Stimulated activated naive B cell treated with anti-CD40 and anti-IgM and Interleukin-4, amounts not matched to agents 10 μg/mL and 1 μg/mL and 100 μg/mL, for 72 hours (primary cell): ENCODE data around the gene PLEKHA7.
"Not testable (repeated sequence)": the region's sequence is repeated elsewhere in the genome, so short reads cannot be mapped to it uniquely, and the experiment has no call there.

Experiments used
- ATAC-seq, 2 donors: fragments of 150-1000 bp; cut with Tn5 transposase; replicated peaks; 2 replicates each; pipeline ENCODE4 v1.10.0; 2021; ENCODE audit warnings: moderate library complexity in 1 of 2
- DNase-seq: peaks from one replicate; pipeline ENCODE4 v3.0.0; 2021
- H3K27ac Mint-ChIP-seq: one replicate; pipeline ENCODE4 v1.8.0; 2022; ENCODE audit warnings: mild to moderate bottlenecking, mixed read lengths
- H3K27me3 Mint-ChIP-seq, 2 donors: one replicate each; pipeline ENCODE4 v1.8.0; 2022; ENCODE audit warnings: mixed read lengths in 2 of 2
- H3K36me3 Mint-ChIP-seq, 2 donors: one replicate each; pipeline ENCODE4 v1.8.0; 2022; ENCODE audit warnings: mixed read lengths in 2 of 2, mild to moderate bottlenecking in 1 of 2
- H3K4me1 Mint-ChIP-seq, 2 donors: one replicate each; pipeline ENCODE4 v1.8.0; 2022; ENCODE audit warnings: mixed read lengths in 2 of 2, mild to moderate bottlenecking in 1 of 2
- H3K4me3 Mint-ChIP-seq, 2 donors: one replicate each; pipeline ENCODE4 v1.8.0; 2022; ENCODE audit warnings: mild to moderate bottlenecking in 2 of 2, mixed read lengths in 2 of 2, moderate library complexity in 1 of 2
- H3K9me3 Mint-ChIP-seq, 2 donors: one replicate each; pipeline ENCODE4 v1.8.0; 2022; ENCODE audit warnings: mixed read lengths in 2 of 2, mild to moderate bottlenecking in 1 of 2

Gene PLEKHA7

DNA sequence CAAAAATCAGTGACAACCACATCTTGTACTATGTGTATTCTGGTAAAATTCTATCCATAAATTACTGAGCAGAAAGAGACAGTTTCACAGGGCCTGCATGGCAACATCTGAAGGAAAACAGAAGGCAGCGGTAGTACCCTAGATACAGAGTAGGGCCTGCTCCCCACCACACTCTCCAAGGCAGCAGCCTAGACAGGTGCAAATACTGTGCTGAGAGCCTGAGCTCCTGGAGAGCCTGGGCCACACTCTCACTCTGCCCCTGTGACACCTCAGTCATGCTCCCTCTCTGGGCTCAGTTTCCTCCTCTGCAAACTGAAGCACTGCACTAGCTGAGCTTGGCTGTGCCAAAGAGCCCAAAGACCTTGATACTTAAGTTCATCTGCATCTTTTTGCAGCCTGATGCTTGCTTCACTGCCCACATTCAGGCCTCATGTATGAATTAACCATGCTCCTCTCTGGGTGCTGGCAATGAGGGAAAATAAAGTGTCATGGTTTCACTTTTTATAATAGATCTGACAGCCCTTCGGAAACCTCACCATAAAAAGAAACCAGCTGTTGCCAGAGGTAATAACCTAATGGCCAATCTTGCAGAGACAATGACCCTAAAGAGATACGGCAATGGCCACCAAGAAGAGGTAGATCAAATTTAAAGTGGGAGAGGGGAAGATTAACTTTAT lies 104.7 kb downstream of the PLEKHA7 start:
- peak overlapping the region in 1 of 2 donors; percentile 40 for H3K4me3 Mint-ChIP-seq
- H3K9me3 Mint-ChIP-seq: no peaks in the 10 kb centered on the region
- DNase-seq (no peak), ATAC-seq (peak; percentile 69 to 72)
- H3K4me1 Mint-ChIP-seq: peaks cover 25 to 49% of the 10 kb centered on the region in 2 donors
- no peaks in the 10 kb centered on the region for H3K27me3 Mint-ChIP-seq
- peaks cover 24 to 28% of the 10 kb centered on the region in 2 donors for H3K36me3 Mint-ChIP-seq
- H3K27ac Mint-ChIP-seq: peak overlapping the region; percentile 75

DNA sequence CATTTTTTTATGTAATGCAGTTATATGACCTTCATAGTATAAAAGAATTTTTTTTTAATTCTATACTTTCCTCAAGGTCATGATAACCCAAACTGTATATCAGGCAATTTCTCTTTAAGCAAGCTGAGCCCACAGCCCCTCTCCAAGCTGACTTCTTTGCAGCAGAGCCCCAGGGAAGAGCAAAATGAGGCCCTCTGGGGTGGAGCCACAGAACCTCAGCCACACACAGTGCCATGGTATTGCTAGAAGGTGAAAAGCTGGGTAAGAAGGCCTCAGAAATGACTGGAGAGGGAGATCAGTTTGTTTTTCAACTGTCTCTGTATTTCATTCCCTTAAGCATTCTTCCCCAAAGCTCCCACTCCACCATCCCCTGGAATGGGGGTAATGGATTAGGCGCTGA lies 108.8 kb downstream of the PLEKHA7 start:
- ATAC-seq (no peak), DNase-seq (no peak)
- no peak overlapping the region for H3K4me3 Mint-ChIP-seq
- peak overlapping the region; percentile 61 for H3K27ac Mint-ChIP-seq
- H3K27me3 Mint-ChIP-seq: no peaks in the 10 kb centered on the region
- peaks cover 27 to 30% of the 10 kb centered on the region in 2 donors for H3K36me3 Mint-ChIP-seq
- peaks cover 4% of the 10 kb centered on the region in 2 donors for H3K9me3 Mint-ChIP-seq
- peaks cover 38 to 56% of the 10 kb centered on the region in 2 donors for H3K4me1 Mint-ChIP-seq

DNA sequence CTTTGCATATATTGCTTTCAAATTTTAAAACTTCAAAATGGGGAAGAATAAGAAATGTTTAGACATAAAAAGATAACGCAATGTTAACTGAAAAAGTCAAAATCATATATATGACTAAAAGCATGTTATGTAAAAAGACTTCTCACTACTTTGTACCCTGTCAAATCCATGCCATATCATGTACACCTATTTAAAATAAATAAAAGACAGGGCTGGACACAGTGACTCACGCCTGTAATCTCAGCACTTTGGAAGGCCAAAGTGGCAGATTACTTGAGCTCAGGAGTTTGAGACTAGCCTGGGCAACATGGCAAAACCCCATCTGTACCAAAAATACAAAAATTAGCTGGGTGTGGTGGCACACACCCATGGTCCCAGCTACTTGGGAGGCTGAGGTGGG lies 109.5 kb downstream of the PLEKHA7 start:
- not testable (repeated sequence) for H3K9me3 Mint-ChIP-seq, H3K27ac Mint-ChIP-seq, H3K27me3 Mint-ChIP-seq, DNase-seq, ATAC-seq, H3K4me3 Mint-ChIP-seq
- peaks cover 41 to 56% of the 10 kb centered on the region in 2 donors for H3K4me1 Mint-ChIP-seq
- H3K36me3 Mint-ChIP-seq: peaks cover 27 to 30% of the 10 kb centered on the region in 2 donors

- H3K4me3 Mint-ChIP-seq: peak overlapping the region; percentile 59 to 76
- peaks cover 40 to 64% of the 10 kb centered on the region in 2 donors for H3K4me1 Mint-ChIP-seq
- DNase-seq (peak; percentile 39), ATAC-seq (peak; percentile 84 to 86)
- H3K27me3 Mint-ChIP-seq: no peaks in the 10 kb centered on the region
- peaks cover 25 to 34% of the 10 kb centered on the region in 2 donors for H3K36me3 Mint-ChIP-seq
- peaks cover 4% of the 10 kb centered on the region in 2 donors for H3K9me3 Mint-ChIP-seq
- H3K27ac Mint-ChIP-seq: peak overlapping the region; percentile 96
Observed at GRCh38 chr11:16902781-16903378, 111.3 kb downstream of the PLEKHA7 start.

GRCh38 chr11:16902182-16902581 lies 112.0 kb downstream of the PLEKHA7 start:
- Mint-ChIP-seq H3K36me3 (peaks cover 25 to 37% of the 10 kb centered on the region in 2 donors), H3K27ac (peak overlapping the region; percentile 96), H3K9me3 (peaks cover 4% of the 10 kb centered on the region in 2 donors), H3K4me1 (peaks cover 44 to 71% of the 10 kb centered on the region in 2 donors), H3K4me3 (peak overlapping the region; percentile 59 to 76), H3K27me3 (no peaks in the 10 kb centered on the region)
- ATAC-seq: peak; percentile 85 to 86
- peak; percentile 65 for DNase-seq

DNA sequence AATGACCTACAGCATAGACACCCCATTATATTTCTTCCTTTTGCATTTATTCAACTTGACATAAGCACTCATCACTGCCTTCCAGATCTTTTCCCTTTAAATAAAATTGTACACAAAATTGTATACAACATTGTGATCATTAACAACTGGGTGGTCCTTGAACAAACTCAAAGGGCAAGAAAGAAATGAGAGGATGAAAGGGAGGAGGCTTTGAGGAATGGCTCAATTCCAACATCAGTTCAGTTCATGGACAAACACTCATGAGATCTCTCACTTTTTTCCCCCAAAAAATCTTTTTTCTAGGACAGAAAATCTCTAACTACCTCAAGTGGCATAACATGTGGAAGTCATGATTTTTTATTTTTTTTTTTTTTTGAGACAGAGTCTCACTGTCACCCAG lies 113.7 kb downstream of the PLEKHA7 start:
- Mint-ChIP-seq H3K36me3 (peaks cover 19 to 37% of the 10 kb centered on the region in 2 donors), H3K27me3 (no peaks in the 10 kb centered on the region), H3K4me1 (peaks cover 49 to 82% of the 10 kb centered on the region in 2 donors), H3K4me3 (no peak overlapping the region), H3K9me3 (peaks cover 4% of the 10 kb centered on the region in 2 donors), H3K27ac (peak overlapping the region; percentile 80)
- DNase-seq: no peak
- no peak for ATAC-seq

GRCh38 chr11:16899708-16900303 lies 114.4 kb downstream of the PLEKHA7 start:
- no peak for DNase-seq
- peaks cover 4% of the 10 kb centered on the region in 2 donors for H3K9me3 Mint-ChIP-seq
- H3K36me3 Mint-ChIP-seq: peaks cover 22 to 37% of the 10 kb centered on the region in 2 donors
- no peak overlapping the region for H3K4me3 Mint-ChIP-seq
- peak overlapping the region; percentile 80 for H3K27ac Mint-ChIP-seq
- peaks cover 54 to 86% of the 10 kb centered on the region in 2 donors for H3K4me1 Mint-ChIP-seq
- ATAC-seq: no peak
- H3K27me3 Mint-ChIP-seq: no peaks in the 10 kb centered on the region

GRCh38 chr11:16898274-16898985 lies 115.8 kb downstream of the PLEKHA7 start:
- Mint-ChIP-seq H3K27ac (peak overlapping the region; percentile 56), H3K4me3 (no peak overlapping the region), H3K9me3 (peaks cover 2 to 4% of the 10 kb centered on the region in 2 donors), H3K4me1 (peaks cover 47 to 85% of the 10 kb centered on the region in 2 donors), H3K27me3 (no peaks in the 10 kb centered on the region), H3K36me3 (peaks cover 19 to 36% of the 10 kb centered on the region in 2 donors)
- no peak for ATAC-seq
- DNase-seq: no peak

DNA sequence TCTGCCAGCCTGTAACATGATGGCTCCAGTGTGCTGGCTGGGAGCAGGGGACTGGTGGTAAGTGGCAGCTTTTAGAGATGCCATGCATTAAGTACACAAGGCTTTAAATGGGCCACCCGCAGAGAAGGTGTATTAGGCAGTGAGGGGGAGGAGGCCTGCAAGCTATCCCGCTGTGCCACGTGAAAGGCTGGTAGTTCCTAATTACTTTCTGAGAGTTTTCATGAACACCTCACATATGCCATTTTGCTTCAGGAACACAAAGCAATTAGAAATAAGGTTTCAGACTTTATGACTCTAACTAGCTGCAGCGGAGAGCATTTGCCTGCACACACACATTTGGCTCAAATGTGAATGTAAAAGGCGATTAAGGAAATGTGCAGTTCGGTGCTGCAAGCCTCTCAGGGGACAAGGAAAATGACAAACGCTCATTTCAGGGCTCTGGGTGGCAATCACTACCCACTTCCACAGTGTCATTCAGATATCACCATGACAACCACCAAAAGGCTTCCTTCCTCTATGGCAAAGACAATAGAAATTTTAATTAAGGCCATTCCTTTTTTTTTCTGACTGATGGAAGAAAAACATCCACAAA lies 116.6 kb downstream of the PLEKHA7 start:
- H3K4me3 Mint-ChIP-seq: peak overlapping the region in 1 of 2 donors; percentile 19
- no peaks in the 10 kb centered on the region for H3K27me3 Mint-ChIP-seq
- peaks cover 38 to 76% of the 10 kb centered on the region in 2 donors for H3K4me1 Mint-ChIP-seq
- peaks cover 20 to 35% of the 10 kb centered on the region in 2 donors for H3K36me3 Mint-ChIP-seq
- peak in 1 of 2 donors; percentile 19 for ATAC-seq
- H3K9me3 Mint-ChIP-seq: peaks cover 2 to 4% of the 10 kb centered on the region in 2 donors
- peak overlapping the region; percentile 20 for H3K27ac Mint-ChIP-seq
- DNase-seq: no peak

DNA sequence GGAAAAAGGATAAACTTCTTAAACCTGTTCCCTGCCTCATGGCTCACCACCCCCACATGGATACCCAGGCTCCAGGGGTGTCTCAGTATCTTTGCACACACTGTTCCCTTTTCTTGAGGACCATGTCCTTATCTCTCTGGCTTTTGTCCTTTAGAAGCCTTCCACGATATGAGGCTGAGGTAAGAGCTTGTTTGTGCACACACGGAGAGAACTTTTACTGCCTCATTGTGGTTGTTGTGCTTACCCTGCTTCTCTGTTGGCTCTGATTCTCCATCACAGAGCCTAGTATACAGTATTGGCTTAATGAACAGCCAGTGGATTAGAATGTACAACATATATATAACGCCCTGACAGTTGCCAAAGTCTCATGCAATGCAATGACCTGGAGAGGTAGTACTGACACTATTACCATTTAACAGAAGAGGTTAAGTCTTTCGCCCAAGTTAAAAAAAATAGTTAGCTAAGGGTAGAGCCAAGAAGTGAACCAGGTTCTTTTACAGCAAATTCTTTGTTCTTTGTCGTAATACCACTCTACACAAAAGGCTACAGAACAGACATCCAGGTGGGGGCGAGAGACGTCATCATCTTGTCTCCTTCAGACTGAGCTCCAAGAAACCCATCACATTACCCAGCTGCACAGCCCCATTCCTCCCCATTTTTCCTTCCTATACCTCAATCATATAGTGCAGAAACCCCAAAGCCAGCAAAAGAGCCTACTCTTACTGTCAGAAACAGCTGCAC lies 117.3 kb downstream of the PLEKHA7 start:
- Mint-ChIP-seq H3K4me1 (peaks cover 34 to 70% of the 10 kb centered on the region in 2 donors), H3K36me3 (peaks cover 21 to 37% of the 10 kb centered on the region in 2 donors), H3K27ac (no peak overlapping the region), H3K9me3 (peaks cover 2% of the 10 kb centered on the region in 2 donors), H3K27me3 (no peaks in the 10 kb centered on the region), H3K4me3 (no peak overlapping the region)
- ATAC-seq: no peak
- no peak for DNase-seq

DNA sequence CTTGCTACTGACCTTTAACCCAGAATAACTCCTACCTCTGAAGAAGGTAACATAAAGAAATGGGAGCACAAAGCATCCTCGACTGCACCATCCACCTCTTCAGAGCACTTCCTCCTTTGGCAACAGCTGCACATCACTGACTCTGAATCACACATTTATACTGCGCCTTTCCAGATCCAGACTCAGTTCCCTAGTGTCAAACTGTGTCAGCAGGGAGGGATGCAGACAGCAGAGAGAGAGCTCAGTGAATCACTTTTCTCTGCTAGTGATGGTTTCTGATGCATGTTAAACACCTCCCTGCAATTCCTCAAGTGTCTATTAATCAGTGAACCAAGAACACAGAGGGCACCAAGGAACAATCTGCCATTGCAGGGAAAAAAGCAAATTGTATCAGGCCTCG lies 118.9 kb downstream of the PLEKHA7 start:
- Mint-ChIP-seq H3K4me3 (no peak overlapping the region), H3K4me1 (peaks cover 27 to 58% of the 10 kb centered on the region in 2 donors), H3K27me3 (no peaks in the 10 kb centered on the region), H3K27ac (no peak overlapping the region), H3K36me3 (peaks cover 14 to 35% of the 10 kb centered on the region in 2 donors), H3K9me3 (peaks cover 0 to under 1% of the 10 kb centered on the region in 2 donors)
- ATAC-seq (peak; percentile 61 to 64), DNase-seq (no peak)

DNA sequence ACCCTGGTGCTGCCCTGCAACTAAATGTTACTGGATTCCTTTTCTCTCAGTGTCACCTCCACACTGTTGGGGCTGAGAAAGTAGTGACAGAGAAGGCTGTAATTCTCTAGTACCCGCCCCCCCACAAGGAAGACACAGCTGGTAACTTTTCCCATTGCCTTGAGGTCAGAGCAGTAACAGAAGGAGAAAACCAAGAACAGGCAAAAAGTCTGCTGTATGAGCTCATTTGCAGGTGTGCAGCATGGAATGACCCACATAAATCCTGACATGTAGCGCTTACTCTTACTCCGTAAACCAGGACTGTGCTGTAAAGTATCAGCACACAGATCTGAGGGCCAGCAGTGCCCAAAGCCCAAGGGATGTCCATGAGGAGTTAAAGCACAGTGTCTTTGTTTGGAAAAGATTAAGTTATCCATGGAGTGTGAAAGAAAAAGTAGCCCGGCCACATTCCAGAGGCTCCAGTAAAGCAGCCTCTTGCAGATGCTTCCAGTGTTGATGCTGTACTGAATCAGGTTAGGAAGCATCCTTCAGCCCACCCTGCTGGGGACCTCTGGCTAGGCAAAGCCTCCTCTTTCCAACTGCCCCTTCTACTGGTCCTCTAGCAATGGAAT lies 120.7 kb downstream of the PLEKHA7 start:
- H3K27ac Mint-ChIP-seq: no peak overlapping the region

DNA sequence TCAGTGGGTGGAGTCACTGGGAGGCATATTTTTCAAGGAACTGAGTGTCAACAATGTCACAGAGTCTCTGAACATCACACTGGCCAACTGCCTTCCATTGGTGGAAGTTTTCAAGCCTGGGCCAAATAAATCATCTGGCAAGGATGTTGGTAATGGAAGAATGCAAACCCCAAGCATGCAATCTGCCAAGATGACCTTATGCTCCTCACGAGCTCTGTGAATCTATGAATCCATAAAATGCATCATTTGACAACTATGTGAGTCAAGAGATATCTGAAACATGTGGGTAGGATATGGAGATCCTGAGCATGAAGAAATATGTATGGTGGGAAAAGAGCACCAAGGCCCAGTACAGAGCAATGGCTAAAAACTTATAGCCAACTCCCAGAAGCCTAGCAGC lies 122.2 kb downstream of the PLEKHA7 start:
- Mint-ChIP-seq H3K36me3 (peaks cover 26 to 40% of the 10 kb centered on the region in 2 donors), H3K9me3 (peaks cover 3 to 10% of the 10 kb centered on the region in 2 donors), H3K4me1 (peaks cover 13 to 35% of the 10 kb centered on the region in 2 donors), H3K27me3 (no peaks in the 10 kb centered on the region), H3K4me3 (no peak overlapping the region), H3K27ac (no peak overlapping the region)
- DNase-seq: no peak
- ATAC-seq: no peak

More for the DNA sequence above, 120.7 kb downstream of the PLEKHA7 start:
- H3K36me3 Mint-ChIP-seq: peaks cover 22 to 46% of the 10 kb centered on the region in 2 donors
- DNase-seq: no peak
- peaks cover 3 to 10% of the 10 kb centered on the region in 2 donors for H3K9me3 Mint-ChIP-seq
- no peak for ATAC-seq
- peaks cover 21 to 51% of the 10 kb centered on the region in 2 donors for H3K4me1 Mint-ChIP-seq
- no peaks in the 10 kb centered on the region for H3K27me3 Mint-ChIP-seq
- H3K4me3 Mint-ChIP-seq: no peak overlapping the region
